OCI-LY7 (cell line): Measurements from ENCODE around the gene ST8SIA4. TPM values are rescaled to one million over a fixed set of nuclear protein-coding genes. Genes with fewer than 3 reads are reported as not detected.
"Not testable (repeated sequence)": the region's sequence is repeated elsewhere in the genome, so short reads cannot be mapped to it uniquely, and the experiment has no call there.

Experiments
- BruUV-seq: library from RNA; stranded (reverse); fragments of 400-500 nt; replicated peaks from 2 replicates; lab custom pipeline; 2021; lab: Mats Ljungman, UMichigan
- CTCF ChIA-PET: fragments of 300-600 bp; sonication (Branson Sonifier 250); formaldehyde crosslinking; loops from one replicate; lab custom pipeline; 2022; ENCODE audit warnings: antibody characterized with exemption; ENCODE audit not compliant: unreplicated experiment; lab: Charles Lee
- POLR2A ChIA-PET: fragments of 300-600 bp; sonication (Branson Sonifier 250); formaldehyde crosslinking; loops from one replicate; lab custom pipeline; 2022; ENCODE audit warnings: antibody characterized with exemption; lab: Charles Lee
- DNase-seq: peaks from one replicate; pipeline ENCODE4 v3.0.0-alpha.2; 2015; ENCODE audit warnings: low spot score
- H2AFZ ChIP-seq: fragments of 200-600 bp; sonication (generic), shearing (Covaris generic); 2 replicates; pipeline ENCODE4 v1.6.1; 2014; ENCODE audit warnings: mild to moderate bottlenecking, antibody characterized with exemption, low read length, moderate library complexity
- H3K27ac ChIP-seq: fragments of 200-600 bp; sonication (generic); 2 replicates; pipeline ENCODE4 v1.5.1; 2014; ENCODE audit warnings: mixed run types, low read depth, mild to moderate bottlenecking, moderate library complexity, low read length, inconsistent platforms; ENCODE audit not compliant: poor library complexity, severe bottlenecking
- H3K36me3 ChIP-seq: fragments of 200-600 bp; sonication (generic); 2 replicates; pipeline ENCODE4 v1.6.1; 2014; ENCODE audit warnings: mild to moderate bottlenecking, antibody characterized with exemption, low read length, moderate library complexity, mixed read lengths; ENCODE audit not compliant: insufficient read depth
- H3K4me1 ChIP-seq: fragments of 200-600 bp; sonication (generic); 2 replicates; pipeline ENCODE4 v1.5.1; 2014; ENCODE audit warnings: mild to moderate bottlenecking, low read length; ENCODE audit not compliant: insufficient read depth, poor library complexity, severe bottlenecking
- H3K4me2 ChIP-seq: fragments of 200-600 bp; sonication (generic); 2 replicates; pipeline ENCODE4 v1.6.1; 2014; ENCODE audit warnings: mild to moderate bottlenecking, low read length
- H3K4me3 ChIP-seq: fragments of 200-600 bp; sonication (generic); 2 replicates; pipeline ENCODE4 v1.5.1; 2014; ENCODE audit warnings: mild to moderate bottlenecking, low read depth, low read length; ENCODE audit not compliant: poor library complexity, severe bottlenecking
- H3K79me2 ChIP-seq: fragments of 200-600 bp; sonication (generic); 2 replicates; pipeline ENCODE4 v1.6.1; 2016; ENCODE audit warnings: low read depth, mild to moderate bottlenecking, low read length, moderate library complexity, mixed read lengths; ENCODE audit not compliant: insufficient read depth
- H3K9me2 ChIP-seq: fragments of 200-600 bp; sonication (generic); 2 replicates; pipeline ENCODE4 v1.6.1; 2016; ENCODE audit warnings: mild to moderate bottlenecking, low read length, mixed read lengths; ENCODE audit not compliant: insufficient read depth
- H3K9me3 ChIP-seq: fragments of 200-600 bp; sonication (generic); 2 replicates; pipeline ENCODE4 v1.6.1; 2014; ENCODE audit warnings: mild to moderate bottlenecking, mixed run types, low read length, mixed read lengths
- H4K20me1 ChIP-seq: fragments of 200-600 bp; sonication (generic); 2 replicates; pipeline ENCODE4 v1.6.1; 2014; ENCODE audit warnings: mild to moderate bottlenecking, antibody characterized with exemption, low read length, moderate library complexity, mixed read lengths; ENCODE audit not compliant: insufficient read depth
- CTCF ChIP-seq: fragments of 200-600 bp; sonication (generic); conservative IDR thresholded peaks from 2 replicates; pipeline ENCODE4 v1.5.1; 2014; ENCODE audit warnings: mild to moderate bottlenecking, antibody characterized with exemption, low read length, moderate library complexity, mixed read lengths
- EZH2phosphoT487 ChIP-seq: fragments of 200-600 bp; sonication (generic); IDR thresholded peaks from 2 replicates; pipeline ENCODE4 v1.6.1; 2018; ENCODE audit warnings: low read depth, borderline replicate concordance, mild to moderate bottlenecking, mixed run types, antibody characterized with exemption, low read length, moderate library complexity, mixed read lengths
- intact Hi-C: fragments of 100-400 bp; cut with micrococcal nuclease; formaldehyde crosslinking; loops from one replicate; pipeline ENCODE4 v1.10.0; 2022; ENCODE audit not compliant: unreplicated experiment
- total RNA-seq, 2 experiments: library from RNA; depleted of rRNA in 1 of 2; stranded (reverse); fragments of >200 nt in 1 of 2; shearing (Covaris generic) in 1 of 2; gene quantifications; 2 replicates each; pipeline ENCODE4 v1.2.3, GENCODE V29; 2014 to 2022

ST8SIA4 gene
- total RNA-seq, 2 experiments from 2014 or later, result 10.2 to 40.3 TPM

- Histone ChIP-seq H3K9me3 (peaks cover 32% of the 10 kb centered on the region; the same call in 1 of the 2 replicates), H4K20me1 (no peaks in the 10 kb centered on the region), H3K9me2 (no peaks in the 10 kb centered on the region), H3K27ac (peak overlapping the region; percentile 58), H2AFZ (peak overlapping the region; percentile 90; the same call in 1 of the 2 replicates), H3K4me1 (peaks cover 49% of the 10 kb centered on the region), H3K4me3 (peak overlapping the region; percentile 21), H3K79me2 (no peaks in the 10 kb centered on the region), H3K4me2 (peak overlapping the region; percentile 54), H3K36me3 (peaks cover 20% of the 10 kb centered on the region; the same call in 1 of the 2 replicates)
- TF ChIP-seq CTCF (no peak), EZH2phosphoT487 (no peak)
- ChIA-PET POLR2A (interaction anchor here (0.8 to 6.5 kb wide), 12 partner anchors 9 to 109 kb away, joined by 3 to 128 read pairs (median 8); partner anchors contain the start of gene ST8SIA4), CTCF (interaction anchor here (0.8 to 1.2 kb wide), 2 partner anchors 107 to 112 kb away, joined by 3 to 5 read pairs; no protein-coding TSS in a partner anchor)
- DNase-seq, result peak; percentile 15
- intact Hi-C loops, result loop anchor here (2.0 kb wide), 1 partner anchor 63 kb away; no protein-coding TSS in a partner anchor
- no TSS peak for BruUV-seq
Observed at GRCh38 chr5:100789694-100790093, 113.4 kb downstream of the ST8SIA4 start.

- TF ChIP-seq EZH2phosphoT487 (no peak), CTCF (no peak)
- Histone ChIP-seq H4K20me1 (no peaks in the 10 kb centered on the region), H3K79me2 (no peaks in the 10 kb centered on the region), H2AFZ (peak overlapping the region; percentile 74; the same call in 1 of the 2 replicates), H3K4me3 (peak overlapping the region; percentile 10), H3K4me1 (peaks cover 54% of the 10 kb centered on the region), H3K27ac (peak overlapping the region; percentile 87), H3K9me2 (no peaks in the 10 kb centered on the region), H3K4me2 (peak overlapping the region; percentile 55), H3K36me3 (peaks cover 11% of the 10 kb centered on the region; the same call in 1 of the 2 replicates), H3K9me3 (peaks cover 19% of the 10 kb centered on the region; the same call in 1 of the 2 replicates)
- POLR2A ChIA-PET, result interaction anchor here (0.6 to 6.5 kb wide), 30 partner anchors 8 to 254 kb away, joined by 3 to 128 read pairs (median 6); partner anchors contain the start of genes FAM174A and ST8SIA4
- CTCF ChIA-PET, result interaction anchor here (0.8 to 1.7 kb wide), 5 partner anchors 8 to 131 kb away, joined by 3 to 8 read pairs (median 7); partner anchors contain the start of gene ST8SIA4
- DNase-seq, result no peak
- intact Hi-C loops, result no loop called here
- BruUV-seq, result no TSS peak
Observed at GRCh38 chr5:100788417-100788816, 114.7 kb downstream of the ST8SIA4 start.

GRCh38 chr5:100787648-100788047 is 115.4 kb downstream of the ST8SIA4 start:
- Histone ChIP-seq H3K4me2 (peak overlapping the region; percentile 55), H4K20me1 (no peaks in the 10 kb centered on the region), H3K9me2 (no peaks in the 10 kb centered on the region), H3K79me2 (no peaks in the 10 kb centered on the region), H3K9me3 (peaks cover 12% of the 10 kb centered on the region; the same call in 1 of the 2 replicates), H2AFZ (peak overlapping the region; percentile 74; the same call in 1 of the 2 replicates), H3K36me3 (peaks cover 4% of the 10 kb centered on the region; the same call in 1 of the 2 replicates), H3K4me3 (peak overlapping the region; percentile 10), H3K27ac (peak overlapping the region; percentile 87), H3K4me1 (peaks cover 61% of the 10 kb centered on the region)
- BruUV-seq, result no TSS peak
- ChIA-PET CTCF (interaction anchor here (1.7 kb wide), 1 partner anchor 115 kb away, joined by 7 read pairs; the partner anchor contains the start of gene ST8SIA4), POLR2A (interaction anchor here (0.6 to 6.5 kb wide), 19 partner anchors 9 to 223 kb away, joined by 3 to 128 read pairs (median 7); partner anchors contain the start of gene ST8SIA4)
- peak; percentile 83 for DNase-seq
- intact Hi-C loops, result no loop called here
- no peak for TF ChIP-seq EZH2phosphoT487
- TF ChIP-seq CTCF, result no peak

GRCh38 chr5:100785536-100785935 is 117.5 kb downstream of the ST8SIA4 start:
- H4K20me1 ChIP-seq, BruUV-seq, DNase-seq, H3K4me3 ChIP-seq, H3K9me3 ChIP-seq, H3K9me2 ChIP-seq, CTCF ChIA-PET, H3K36me3 ChIP-seq, H3K27ac ChIP-seq, H3K4me2 ChIP-seq, H2AFZ ChIP-seq, POLR2A ChIA-PET, intact Hi-C loops, H3K79me2 ChIP-seq: not testable (repeated sequence)
- peaks cover 66% of the 10 kb centered on the region for H3K4me1 ChIP-seq
